ENCODE results near the gene CHMP1B. TPM values are rescaled to one million over a fixed set of nuclear protein-coding genes. Genes with fewer than 3 reads are reported as not detected.

CHMP1B gene
- total RNA-seq, 2 experiments from 2014 or later: 64.4 to 67.4 TPM

- Mint-ChIP-seq H3K4me1 (ENCODE audit: low read depth) (no peaks in the 10 kb centered on the region), H3K27ac (no peak overlapping the region), H3K36me3 (ENCODE audit: low read depth) (peaks cover 83% of the 10 kb centered on the region), H3K4me3 (no peak overlapping the region), H3K27me3 (no peaks in the 10 kb centered on the region), H3K9me3 (no peaks in the 10 kb centered on the region)
- Histone ChIP-seq H3K27me3 (ENCODE audit: control insufficient read depth in 1 of 2, insufficient read depth in 2 of 2, low read length in 2 of 2) (no peaks in the 10 kb centered on the region), H3K4me3 (ENCODE audit: low read length) (no peak overlapping the region), H3K4me1 (ENCODE audit: insufficient read depth, low read length) (no peaks in the 10 kb centered on the region), H3K9me3 (ENCODE audit: control insufficient read depth in 1 of 2, insufficient read depth in 1 of 2, low read length in 2 of 2) (no peaks in the 10 kb centered on the region), H3K27ac (ENCODE audit: low read depth in 1 of 2, low read length in 2 of 2) (no peak overlapping the region), H3K36me3 (ENCODE audit: insufficient read depth, low read length) (peaks cover 50% of the 10 kb centered on the region)
- no peak for DNase-seq
- intact Hi-C loops (cut with DNase I, micrococcal nuclease): no loop called here
- TF ChIP-seq, protein P1, sequence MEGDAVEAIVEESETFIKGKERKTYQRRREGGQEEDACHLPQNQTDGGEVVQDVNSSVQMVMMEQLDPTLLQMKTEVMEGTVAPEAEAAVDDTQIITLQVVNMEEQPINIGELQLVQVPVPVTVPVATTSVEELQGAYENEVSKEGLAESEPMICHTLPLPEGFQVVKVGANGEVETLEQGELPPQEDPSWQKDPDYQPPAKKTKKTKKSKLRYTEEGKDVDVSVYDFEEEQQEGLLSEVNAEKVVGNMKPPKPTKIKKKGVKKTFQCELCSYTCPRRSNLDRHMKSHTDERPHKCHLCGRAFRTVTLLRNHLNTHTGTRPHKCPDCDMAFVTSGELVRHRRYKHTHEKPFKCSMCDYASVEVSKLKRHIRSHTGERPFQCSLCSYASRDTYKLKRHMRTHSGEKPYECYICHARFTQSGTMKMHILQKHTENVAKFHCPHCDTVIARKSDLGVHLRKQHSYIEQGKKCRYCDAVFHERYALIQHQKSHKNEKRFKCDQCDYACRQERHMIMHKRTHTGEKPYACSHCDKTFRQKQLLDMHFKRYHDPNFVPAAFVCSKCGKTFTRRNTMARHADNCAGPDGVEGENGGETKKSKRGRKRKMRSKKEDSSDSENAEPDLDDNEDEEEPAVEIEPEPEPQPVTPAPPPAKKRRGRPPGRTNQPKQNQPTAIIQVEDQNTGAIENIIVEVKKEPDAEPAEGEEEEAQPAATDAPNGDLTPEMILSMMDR (IDR thresholded peaks at IDR 0.05): no peak
- CTCF ChIA-PET: no interaction called here
- ATAC-seq (ENCODE audit: poor library complexity): no peak
- POLR2A ChIA-PET: no interaction called here
These were observed 33.3 kb downstream of the CHMP1B start for GRCh38 chr18:11884396-11885030.

DNA sequence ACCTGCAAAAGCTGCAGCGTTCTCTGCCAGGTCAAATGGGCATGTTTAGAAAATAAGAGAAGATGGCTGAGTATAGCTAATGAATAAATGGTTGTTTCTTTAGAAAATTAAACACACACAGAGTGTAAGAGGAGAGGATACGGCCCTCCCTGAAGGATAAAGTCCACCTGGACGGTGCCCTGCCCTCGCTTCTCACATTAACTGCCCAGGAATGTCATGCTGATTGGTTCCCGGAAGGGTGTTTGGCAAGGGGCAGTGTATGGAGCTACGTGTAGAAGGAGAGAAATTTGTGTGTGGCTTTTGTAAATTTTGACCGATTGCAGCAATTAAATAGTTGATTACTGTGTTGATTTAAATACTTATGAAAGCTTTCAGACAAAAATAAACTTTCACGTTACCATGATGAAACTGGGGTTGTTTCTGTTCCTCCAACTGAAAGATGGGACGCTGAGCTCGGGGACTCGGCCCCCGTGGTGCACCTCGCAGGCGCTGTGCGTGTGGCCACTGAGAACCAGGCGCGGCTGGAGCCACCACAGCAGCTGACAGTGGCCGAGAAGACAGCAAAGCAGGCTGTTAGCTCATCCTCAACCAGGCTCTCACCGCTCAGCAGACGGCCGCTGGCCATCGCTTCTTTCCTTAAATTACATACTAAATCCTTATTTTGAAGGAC, 34.2 kb downstream of the CHMP1B start:
- no peak overlapping the region for H3K4me3 ChIP-seq (ENCODE audit: low read length)
- ATAC-seq (ENCODE audit: poor library complexity) (no peak), DNase-seq (peak in 2 of 14 experiments; percentile 37 to 41)
- no peaks in the 10 kb centered on the region for H3K9me3 ChIP-seq (ENCODE audit: control insufficient read depth in 1 of 2, insufficient read depth in 1 of 2, low read length in 2 of 2)
- no peaks in the 10 kb centered on the region for H3K27me3 Mint-ChIP-seq
- no peaks in the 10 kb centered on the region for H3K4me1 Mint-ChIP-seq (ENCODE audit: low read depth)
- CTCF ChIA-PET: no interaction called here
- H3K27ac ChIP-seq (ENCODE audit: low read depth in 1 of 2, low read length in 2 of 2): no peak overlapping the region
- TF ChIP-seq, protein P1 (IDR thresholded peaks at IDR 0.05): no peak
- no peaks in the 10 kb centered on the region for H3K4me1 ChIP-seq (ENCODE audit: insufficient read depth, low read length)
- intact Hi-C loops (cut with DNase I, micrococcal nuclease): no loop called here
- no peak overlapping the region for H3K4me3 Mint-ChIP-seq
- H3K9me3 Mint-ChIP-seq: no peaks in the 10 kb centered on the region
- H3K27me3 ChIP-seq (ENCODE audit: control insufficient read depth in 1 of 2, insufficient read depth in 2 of 2, low read length in 2 of 2): no peaks in the 10 kb centered on the region
- no peak overlapping the region for H3K27ac Mint-ChIP-seq
- H3K36me3 Mint-ChIP-seq (ENCODE audit: low read depth): peaks cover 91% of the 10 kb centered on the region
- POLR2A ChIA-PET: interaction anchor here (0.9 kb wide), 1 partner anchor 35 kb away, joined by 3 read pairs; no protein-coding TSS in a partner anchor
- H3K36me3 ChIP-seq (ENCODE audit: insufficient read depth, low read length): peaks cover 55% of the 10 kb centered on the region

- Histone ChIP-seq H3K4me3 (ENCODE audit: low read length) (no peak overlapping the region), H3K9me3 (ENCODE audit: control insufficient read depth in 1 of 2, insufficient read depth in 1 of 2, low read length in 2 of 2) (no peaks in the 10 kb centered on the region), H3K4me1 (ENCODE audit: insufficient read depth, low read length) (no peaks in the 10 kb centered on the region), H3K36me3 (ENCODE audit: insufficient read depth, low read length) (peaks cover 64% of the 10 kb centered on the region), H3K27ac (ENCODE audit: low read depth in 1 of 2, low read length in 2 of 2) (no peak overlapping the region), H3K27me3 (ENCODE audit: control insufficient read depth in 1 of 2, insufficient read depth in 2 of 2, low read length in 2 of 2) (no peaks in the 10 kb centered on the region)
- Mint-ChIP-seq H3K27me3 (no peaks in the 10 kb centered on the region), H3K36me3 (ENCODE audit: low read depth) (peaks cover 88% of the 10 kb centered on the region), H3K27ac (no peak overlapping the region), H3K4me1 (ENCODE audit: low read depth) (no peaks in the 10 kb centered on the region), H3K4me3 (no peak overlapping the region), H3K9me3 (no peaks in the 10 kb centered on the region)
- ATAC-seq (ENCODE audit: poor library complexity) (no peak), DNase-seq (no peak)
- TF ChIP-seq, protein P1 (IDR thresholded peaks at IDR 0.05): no peak
- intact Hi-C loops (cut with DNase I, micrococcal nuclease): no loop called here
- CTCF ChIA-PET: no interaction called here
- POLR2A ChIA-PET: no interaction called here
These were observed 35.4 kb downstream of the CHMP1B start for GRCh38 chr18:11886577-11887110.

Measured in CD4-positive, alpha-beta T cell (primary cell).